ENCODE measurements around the gene ARRDC2. TPM values are rescaled to one million over a fixed set of nuclear protein-coding genes. Genes with fewer than 3 reads are reported as not detected.

ARRDC2 gene
- total RNA-seq, 1 donor from 2014 or later = 2.6 TPM

DNA sequence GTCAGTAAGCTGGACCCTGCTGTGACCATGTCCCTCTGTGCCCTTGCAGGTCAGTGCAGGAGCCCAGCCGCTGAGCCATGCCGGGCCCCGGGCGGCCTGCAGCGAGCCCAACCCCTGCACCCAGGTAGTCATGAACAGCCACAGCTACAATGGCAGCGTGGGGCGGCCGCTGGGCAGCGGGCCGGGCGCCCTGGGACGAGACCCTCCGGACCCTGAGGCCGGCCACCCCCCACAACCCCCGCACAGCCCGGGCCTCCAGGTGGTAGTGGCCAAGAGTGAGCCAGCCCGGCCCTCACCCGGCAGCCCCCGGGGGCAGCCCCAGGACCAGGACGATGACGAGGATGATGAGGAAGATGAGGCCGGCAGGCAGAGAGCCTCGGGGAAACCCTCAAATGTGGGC is 34.2 kb upstream of the ARRDC2 start:
- H4K20me1 ChIP-seq (ENCODE audit: insufficient read depth, low read length) = no peaks in the 10 kb centered on the region

GRCh38 chr19:17974551-17974950 is 33.4 kb upstream of the ARRDC2 start:
- Mint-ChIP-seq H3K36me3 (ENCODE audit: low read depth, unreplicated experiment) (no peaks in the 10 kb centered on the region), H3K4me3 (ENCODE audit: unreplicated experiment) (no peak overlapping the region), H3K4me1 (ENCODE audit: low read depth, unreplicated experiment) (no peaks in the 10 kb centered on the region), H3K27me3 (ENCODE audit: low read depth, unreplicated experiment) (peaks cover 13% of the 10 kb centered on the region), H3K27ac (ENCODE audit: unreplicated experiment) (no peak overlapping the region), H3K9me3 (ENCODE audit: unreplicated experiment) (no peaks in the 10 kb centered on the region)
- Histone ChIP-seq H3K9ac (ENCODE audit: low read length) (no peak overlapping the region), H3K27ac (ENCODE audit: low read depth, low read length) (no peak overlapping the region), H2AFZ (ENCODE audit: low read depth, low read length) (no peak overlapping the region), H3K79me2 (ENCODE audit: insufficient read depth, low read length) (no peaks in the 10 kb centered on the region), H3K9me3 (ENCODE audit: insufficient read depth, low read depth, low read length) (no peaks in the 10 kb centered on the region), H3K27me3 (ENCODE audit: insufficient read depth, low read length) (peaks cover 4% of the 10 kb centered on the region), H3K36me3 (ENCODE audit: insufficient read depth, low read length) (no peaks in the 10 kb centered on the region), H3K4me3 (ENCODE audit: insufficient read depth, low read depth, low read length) (no peak overlapping the region), H3K4me2 (ENCODE audit: low read length) (no peak overlapping the region), H3K4me1 (ENCODE audit: insufficient read depth, low read length) (no peaks in the 10 kb centered on the region), H4K20me1 (ENCODE audit: insufficient read depth, low read length) (no peaks in the 10 kb centered on the region)
- FAIRE-seq = no peak
- no peak for DNase-seq (ENCODE audit: low read depth)
- TF ChIP-seq CTCF (IDR thresholded peaks at IDR 0.05; ENCODE audit: insufficient read depth, low read depth, low read length) (no peak), EZH2 (IDR thresholded peaks at IDR 0.05; ENCODE audit: insufficient read depth, low read length) (no peak)

More for the DNA sequence above, 34.2 kb upstream of the ARRDC2 start:
- Histone ChIP-seq H3K9ac (ENCODE audit: low read length) (no peak overlapping the region), H3K4me3 (ENCODE audit: insufficient read depth, low read depth, low read length) (no peak overlapping the region), H3K9me3 (ENCODE audit: insufficient read depth, low read depth, low read length) (no peaks in the 10 kb centered on the region), H3K79me2 (ENCODE audit: insufficient read depth, low read length) (no peaks in the 10 kb centered on the region), H2AFZ (ENCODE audit: low read depth, low read length) (no peak overlapping the region), H3K36me3 (ENCODE audit: insufficient read depth, low read length) (no peaks in the 10 kb centered on the region), H3K4me2 (ENCODE audit: low read length) (no peak overlapping the region), H3K4me1 (ENCODE audit: insufficient read depth, low read length) (no peaks in the 10 kb centered on the region), H3K27me3 (ENCODE audit: insufficient read depth, low read length) (peaks cover 5% of the 10 kb centered on the region), H3K27ac (ENCODE audit: low read depth, low read length) (no peak overlapping the region)
- Mint-ChIP-seq H3K27me3 (ENCODE audit: low read depth, unreplicated experiment) (peaks cover 13% of the 10 kb centered on the region), H3K4me1 (ENCODE audit: low read depth, unreplicated experiment) (no peaks in the 10 kb centered on the region), H3K9me3 (ENCODE audit: unreplicated experiment) (no peaks in the 10 kb centered on the region), H3K36me3 (ENCODE audit: low read depth, unreplicated experiment) (no peaks in the 10 kb centered on the region), H3K27ac (ENCODE audit: unreplicated experiment) (no peak overlapping the region), H3K4me3 (ENCODE audit: unreplicated experiment) (no peak overlapping the region)
- FAIRE-seq (no peak), DNase-seq (ENCODE audit: low read depth) (no peak)
- TF ChIP-seq EZH2 (IDR thresholded peaks at IDR 0.05; ENCODE audit: insufficient read depth, low read length) = no peak
- no peak for TF ChIP-seq CTCF (IDR thresholded peaks at IDR 0.05; ENCODE audit: insufficient read depth, low read depth, low read length)

- H3K27me3 ChIP-seq (ENCODE audit: insufficient read depth, low read length) = peaks cover 4% of the 10 kb centered on the region
- no peaks in the 10 kb centered on the region for H3K4me1 ChIP-seq (ENCODE audit: insufficient read depth, low read length)
- Mint-ChIP-seq H3K4me3 (ENCODE audit: unreplicated experiment) (no peak overlapping the region), H3K36me3 (ENCODE audit: low read depth, unreplicated experiment) (no peaks in the 10 kb centered on the region), H3K27ac (ENCODE audit: unreplicated experiment) (no peak overlapping the region), H3K4me1 (ENCODE audit: low read depth, unreplicated experiment) (no peaks in the 10 kb centered on the region), H3K9me3 (ENCODE audit: unreplicated experiment) (no peaks in the 10 kb centered on the region), H3K27me3 (ENCODE audit: low read depth, unreplicated experiment) (peaks cover 13% of the 10 kb centered on the region)
- no peak overlapping the region for H3K27ac ChIP-seq (ENCODE audit: low read depth, low read length)
- no peaks in the 10 kb centered on the region for H3K36me3 ChIP-seq (ENCODE audit: insufficient read depth, low read length)
- H2AFZ ChIP-seq (ENCODE audit: low read depth, low read length) = no peak overlapping the region
- no peak overlapping the region for H3K4me3 ChIP-seq (ENCODE audit: insufficient read depth, low read depth, low read length)
- TF ChIP-seq EZH2 (IDR thresholded peaks at IDR 0.05; ENCODE audit: insufficient read depth, low read length) (no peak), CTCF (IDR thresholded peaks at IDR 0.05; ENCODE audit: insufficient read depth, low read depth, low read length) (no peak)
- no peaks in the 10 kb centered on the region for H3K79me2 ChIP-seq (ENCODE audit: insufficient read depth, low read length)
- no peak for FAIRE-seq
- no peaks in the 10 kb centered on the region for H4K20me1 ChIP-seq (ENCODE audit: insufficient read depth, low read length)
- no peak for DNase-seq (ENCODE audit: low read depth)
- no peak overlapping the region for H3K9ac ChIP-seq (ENCODE audit: low read length)
- H3K9me3 ChIP-seq (ENCODE audit: insufficient read depth, low read depth, low read length) = no peaks in the 10 kb centered on the region
- H3K4me2 ChIP-seq (ENCODE audit: low read length) = no peak overlapping the region
Observed at GRCh38 chr19:17975032-17975431, 32.9 kb upstream of the ARRDC2 start.

Measured in astrocyte (in vitro differentiated cells and primary cell).